Measurements from ENCODE around the gene EYA2.
"Not testable (repeated sequence)": the region's sequence is repeated elsewhere in the genome, so short reads cannot be mapped to it uniquely, and the experiment has no call there.

Gene EYA2

GRCh38 chr20:47165376-47165865 lies 270.8 kb downstream of the EYA2 start:
- no peak for DNase-seq
- intact Hi-C loops (cut with DNase I) = no loop called here

- DNase-seq = no peak
- intact Hi-C loops (cut with DNase I) = no loop called here
Measured at GRCh38 chr20:47167846-47168245, 273.2 kb downstream of the EYA2 start.

- intact Hi-C loops (cut with DNase I) = no loop called here
- no peak for DNase-seq
Measured at GRCh38 chr20:47172579-47172978, 277.9 kb downstream of the EYA2 start.

GRCh38 chr20:47173596-47174216 lies 279.1 kb downstream of the EYA2 start:
- no peak for DNase-seq
- intact Hi-C loops (cut with DNase I) = no loop called here

GRCh38 chr20:47174456-47175243 lies 280.0 kb downstream of the EYA2 start:
- intact Hi-C loops (cut with DNase I) = no loop called here
- DNase-seq = no peak

GRCh38 chr20:47175493-47175892 lies 280.9 kb downstream of the EYA2 start:
- intact Hi-C loops (cut with DNase I) = no loop called here

GRCh38 chr20:47176217-47176616 lies 281.6 kb downstream of the EYA2 start:
- DNase-seq; intact Hi-C loops (cut with DNase I): not testable (repeated sequence)

More at GRCh38 chr20:47175493-47175892, 280.9 kb downstream of the EYA2 start:
- no peak for DNase-seq

GRCh38 chr20:47178277-47178676 lies 283.6 kb downstream of the EYA2 start:
- DNase-seq = no peak
- intact Hi-C loops (cut with DNase I) = no loop called here

GRCh38 chr20:47178851-47179250 lies 284.2 kb downstream of the EYA2 start:
- no peak for DNase-seq
- intact Hi-C loops (cut with DNase I) = no loop called here

- intact Hi-C loops (cut with DNase I) = no loop called here
- no peak for DNase-seq
Measured at GRCh38 chr20:47179267-47179666, 284.6 kb downstream of the EYA2 start.

- intact Hi-C loops (cut with DNase I) = no loop called here
- no peak for DNase-seq
Measured at GRCh38 chr20:47181056-47181862, 286.6 kb downstream of the EYA2 start.

GRCh38 chr20:47183367-47183766 lies 288.7 kb downstream of the EYA2 start:
- no peak for DNase-seq
- intact Hi-C loops (cut with DNase I) = no loop called here

GRCh38 chr20:47187450-47188195 lies 293.0 kb downstream of the EYA2 start:
- intact Hi-C loops (cut with DNase I) = no loop called here
- DNase-seq = no peak

- no peak for DNase-seq
- intact Hi-C loops (cut with DNase I) = no loop called here
Measured at GRCh38 chr20:47188540-47188939, 293.9 kb downstream of the EYA2 start.

GRCh38 chr20:47189060-47189459 lies 294.4 kb downstream of the EYA2 start:
- DNase-seq = no peak
- intact Hi-C loops (cut with DNase I) = no loop called here

GRCh38 chr20:47191074-47191673 lies 296.5 kb downstream of the EYA2 start:
- intact Hi-C loops (cut with DNase I) = no loop called here
- no peak for DNase-seq

- no peak for DNase-seq
- intact Hi-C loops (cut with DNase I) = no loop called here
Measured at GRCh38 chr20:47191956-47192355, 297.3 kb downstream of the EYA2 start.

GRCh38 chr20:47195573-47195972 lies 300.9 kb downstream of the EYA2 start:
- DNase-seq = no peak
- intact Hi-C loops (cut with DNase I) = loop anchor here (5.0 kb wide), 1 partner anchor 82 kb away; no protein-coding TSS in a partner anchor

All from head of caudate nucleus (tissue), 42 donors.